Ramos (cell line): ENCODE measurements around the gene ITGB2.

Experiments used
- in situ Hi-C: fragments of 300-500 bp; cut with MboI; formaldehyde crosslinking; loops from one replicate; pipeline ENCODE4 v1.14.3; 2022; ENCODE audit warnings: low sequenced_read_pairs; ENCODE audit not compliant: unreplicated experiment

Gene ITGB2

DNA sequence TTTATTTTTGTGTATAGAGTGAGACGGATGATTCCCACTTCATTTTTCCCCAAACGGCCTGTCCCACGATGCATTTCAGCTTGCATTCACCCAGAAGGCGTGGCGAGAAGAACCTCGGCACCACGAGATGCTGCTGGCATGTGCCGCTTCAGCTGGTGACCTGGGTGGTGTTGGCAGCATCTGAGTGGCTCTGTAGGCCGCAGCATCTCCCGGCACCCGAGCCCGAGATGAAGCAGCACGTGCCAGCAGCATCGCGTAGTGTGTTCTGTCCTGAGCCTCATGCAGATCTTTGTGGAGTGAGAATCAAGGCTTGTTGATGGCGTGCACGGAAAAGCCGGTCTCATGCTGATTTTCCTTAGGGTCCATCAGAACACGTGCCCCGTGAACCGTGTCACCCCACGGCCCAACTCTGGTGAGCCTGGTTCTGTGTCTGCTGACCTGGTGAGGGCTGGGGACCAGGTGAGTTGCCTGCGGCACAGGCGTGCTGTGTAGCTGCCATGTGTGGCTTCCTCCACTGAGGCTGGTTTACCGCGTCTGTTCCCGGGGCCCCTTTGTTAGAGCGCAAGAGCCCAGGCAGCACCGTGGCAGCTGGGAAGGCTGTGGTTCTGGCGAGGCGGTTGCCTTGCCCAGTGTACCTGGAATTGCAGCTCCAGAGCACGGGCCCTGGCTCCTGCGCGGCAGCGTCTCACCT lies 35.8 kb upstream of the ITGB2 start:
- in situ Hi-C loops, result no loop called here

DNA sequence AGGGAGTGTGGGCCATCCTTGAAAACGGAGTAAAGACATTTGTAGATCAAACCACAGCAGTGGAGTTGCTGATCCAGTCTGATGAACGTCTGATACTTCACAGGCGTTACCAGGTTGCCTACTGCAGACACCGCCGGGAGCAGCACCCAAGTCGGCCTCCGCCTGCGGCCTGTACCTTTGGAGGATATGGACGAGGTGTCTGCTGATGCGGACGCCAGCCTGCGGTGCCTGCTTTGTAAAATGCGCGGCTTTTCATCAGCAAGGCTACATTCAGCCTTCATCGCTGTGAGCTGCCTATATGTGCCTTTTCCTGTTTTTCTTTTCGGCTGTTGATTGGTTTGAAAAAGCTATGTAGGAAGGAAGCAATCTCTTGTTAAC lies 35.1 kb upstream of the ITGB2 start:
- in situ Hi-C loops, result no loop called here

DNA sequence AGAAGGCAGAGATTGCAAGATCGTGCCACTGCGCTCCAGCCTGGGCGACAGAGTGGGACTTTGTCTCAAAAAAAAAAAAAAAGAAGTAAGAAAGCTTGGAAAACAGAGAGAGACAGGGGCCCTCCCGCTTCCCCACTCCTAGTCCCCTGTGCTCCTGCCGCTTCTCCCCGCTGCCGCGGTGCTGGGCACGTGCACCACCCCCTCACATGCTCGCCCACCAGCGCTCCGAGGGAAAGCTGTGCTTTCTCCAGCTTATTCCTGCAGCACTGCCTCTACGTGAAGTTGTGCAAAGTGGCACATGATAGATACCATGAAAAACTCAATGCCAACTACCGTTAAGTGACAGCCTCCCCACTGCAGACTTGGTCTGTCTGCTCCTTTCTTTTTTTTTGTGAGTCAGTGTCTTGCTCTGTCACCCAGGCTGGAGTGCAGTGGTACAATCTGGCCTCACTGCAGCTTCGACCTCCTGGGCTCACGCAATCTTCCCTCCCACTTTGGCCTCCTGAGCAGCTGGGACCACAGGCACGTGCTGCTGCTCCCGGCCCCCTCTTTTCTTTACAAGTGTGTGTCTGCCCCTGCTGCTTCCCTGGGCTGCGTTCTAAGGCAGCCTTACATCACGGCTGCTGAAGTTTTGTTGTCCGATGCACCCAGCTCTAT lies 34.6 kb upstream of the ITGB2 start:
- in situ Hi-C loops, result no loop called here

DNA sequence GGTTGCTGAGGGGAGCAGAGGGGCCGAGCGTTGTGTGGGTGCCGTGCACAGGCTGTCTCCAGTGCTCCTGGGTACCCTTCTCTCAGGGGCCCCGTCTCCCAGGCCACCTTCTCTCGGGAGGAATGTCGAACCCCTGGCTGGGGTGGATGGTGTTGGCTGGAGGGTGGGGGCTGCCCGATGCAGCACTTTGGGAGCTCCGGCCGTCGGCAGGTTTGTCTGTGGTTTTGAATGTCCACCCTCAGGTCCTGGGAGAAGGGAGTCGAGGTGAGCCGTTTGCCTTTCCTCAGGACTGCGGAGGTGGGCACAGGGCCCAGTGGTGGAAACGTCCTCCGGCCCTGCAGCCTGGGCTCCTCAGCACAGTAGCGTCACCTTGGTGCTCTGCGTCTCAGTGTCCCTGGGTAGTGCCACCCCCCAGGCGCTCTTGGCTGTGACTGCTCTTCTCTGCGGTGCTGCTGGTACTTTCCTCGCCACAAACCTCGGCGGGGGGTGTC lies 33.6 kb upstream of the ITGB2 start:
- in situ Hi-C loops, result no loop called here

DNA sequence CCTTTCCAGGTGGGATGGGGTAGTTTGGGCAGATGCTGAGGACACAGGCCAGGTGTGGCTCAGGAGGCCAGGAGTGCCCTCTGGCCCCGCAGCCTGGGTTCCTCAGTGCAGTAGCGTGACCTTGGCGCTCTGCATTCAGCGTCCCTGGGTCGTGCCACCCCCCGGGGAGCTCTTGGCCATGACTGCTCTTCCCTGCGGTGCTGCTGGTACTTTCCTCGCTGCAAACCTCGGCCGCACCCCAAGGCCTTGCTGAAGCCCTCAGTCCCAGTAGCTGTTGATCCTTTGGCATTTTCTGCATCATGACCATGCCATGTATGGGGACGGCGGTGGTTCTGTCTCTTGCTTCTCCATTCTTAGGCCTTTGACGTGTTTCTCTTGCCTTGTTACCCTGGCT lies 32.9 kb upstream of the ITGB2 start:
- in situ Hi-C loops, result no loop called here

DNA sequence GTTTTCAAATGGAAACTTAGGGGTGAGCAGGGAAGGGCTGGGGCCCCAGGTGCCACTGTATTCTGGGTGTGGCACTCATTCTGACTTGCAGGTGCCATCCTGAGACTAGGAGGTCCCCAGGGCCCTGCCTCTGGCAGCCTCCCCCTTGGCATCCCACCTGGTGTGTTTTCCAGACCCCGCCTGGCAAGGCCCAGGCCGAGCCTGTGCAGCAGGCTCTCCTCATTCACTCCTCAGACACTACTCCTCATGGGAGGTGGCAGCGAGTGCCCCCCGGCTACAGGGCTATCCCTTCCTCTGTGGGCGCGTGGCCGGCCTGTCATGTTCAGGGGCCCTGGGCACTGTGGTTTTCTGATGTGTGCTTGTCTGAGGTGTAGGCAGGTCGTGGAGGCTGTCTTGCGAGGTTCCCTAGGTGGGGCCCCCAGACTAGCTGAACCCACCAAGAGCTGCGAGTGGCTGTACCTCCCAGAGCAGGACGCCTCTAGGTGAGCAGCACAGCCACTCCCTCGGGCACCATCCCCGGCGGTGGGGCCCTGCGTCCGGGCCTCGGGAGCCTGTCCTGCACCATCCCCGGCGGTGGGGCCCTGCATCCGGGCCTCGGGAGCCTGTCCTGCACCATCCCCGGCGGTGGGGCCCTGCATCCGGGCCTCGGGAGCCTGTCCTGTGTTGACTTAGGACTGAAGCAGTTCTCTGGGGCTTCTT lies 32.4 kb upstream of the ITGB2 start:
- in situ Hi-C loops, result no loop called here

DNA sequence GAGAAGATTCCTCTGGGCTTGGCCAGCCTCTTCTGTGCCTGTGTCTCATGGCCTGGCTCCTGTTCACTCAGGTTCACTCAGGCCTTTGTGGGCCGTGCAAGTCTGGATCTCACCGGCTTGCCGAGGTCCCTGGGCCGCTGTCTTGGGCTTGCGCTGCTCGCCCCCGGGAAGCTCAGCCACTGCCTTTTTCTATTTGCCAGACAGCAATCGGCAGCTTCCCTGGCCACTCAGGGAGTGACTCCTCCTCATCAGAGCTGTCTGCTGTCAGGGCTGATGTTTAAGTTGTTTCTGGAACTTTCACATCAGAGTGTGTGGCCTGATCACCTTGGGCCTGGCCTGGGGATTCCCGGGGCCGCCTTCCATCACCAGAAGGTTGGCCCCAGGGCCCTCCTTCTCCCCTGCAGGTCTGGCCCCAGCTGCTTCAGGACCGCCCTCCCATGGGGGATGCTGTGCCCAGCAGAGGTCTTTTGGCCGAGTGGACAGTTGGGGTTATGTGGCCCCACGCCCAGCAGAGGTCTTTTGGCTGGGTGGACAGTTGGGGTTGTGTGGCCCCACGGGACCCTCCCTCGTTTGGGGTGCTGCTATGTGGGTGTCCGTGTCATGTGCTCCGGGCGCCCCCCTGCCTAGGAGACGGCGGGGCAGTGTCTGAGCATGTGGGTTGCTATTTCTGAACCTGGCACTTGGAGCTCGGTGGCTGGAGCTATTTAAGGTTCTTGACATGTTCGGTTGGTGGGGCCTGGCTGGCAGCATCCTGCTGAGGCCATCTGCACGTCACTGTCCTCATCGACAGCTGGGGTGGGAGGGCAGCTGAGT lies 31.6 kb upstream of the ITGB2 start:
- in situ Hi-C loops, result no loop called here

DNA sequence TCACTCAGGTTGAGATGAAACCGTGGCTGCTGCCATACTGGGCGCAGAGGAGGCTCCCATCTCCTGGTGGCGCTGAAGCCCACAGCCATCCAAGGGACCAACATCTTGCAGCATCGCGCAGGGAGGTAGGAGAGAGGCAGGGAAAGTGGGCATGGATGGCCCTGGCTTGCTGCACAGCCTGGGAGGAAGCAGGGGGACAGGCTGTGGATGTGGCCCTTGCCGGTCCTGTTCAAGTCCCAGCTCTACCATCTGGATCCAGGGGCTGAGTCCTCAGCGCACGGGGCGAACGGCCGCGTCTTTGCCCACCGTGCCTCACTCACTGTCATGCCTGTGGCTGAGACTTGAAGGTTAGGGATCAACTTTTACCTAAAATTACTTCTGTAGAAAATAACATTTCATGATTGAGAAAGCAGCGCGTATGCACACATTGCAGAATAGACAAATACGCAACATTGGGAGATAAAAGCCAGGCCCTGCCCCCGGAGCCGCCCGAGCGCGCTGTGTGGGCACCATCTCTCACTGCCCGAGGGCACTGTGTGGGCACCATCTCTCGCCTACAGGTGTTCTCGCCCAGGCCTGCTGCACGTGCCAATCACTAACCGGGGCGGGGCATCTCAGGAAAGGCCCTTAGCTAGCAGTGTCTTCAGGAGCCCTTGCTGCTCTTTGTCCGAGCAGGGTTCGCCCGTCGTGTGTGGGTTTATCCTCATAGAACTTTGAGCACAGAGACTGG lies 30.7 kb upstream of the ITGB2 start:
- in situ Hi-C loops, result no loop called here

DNA sequence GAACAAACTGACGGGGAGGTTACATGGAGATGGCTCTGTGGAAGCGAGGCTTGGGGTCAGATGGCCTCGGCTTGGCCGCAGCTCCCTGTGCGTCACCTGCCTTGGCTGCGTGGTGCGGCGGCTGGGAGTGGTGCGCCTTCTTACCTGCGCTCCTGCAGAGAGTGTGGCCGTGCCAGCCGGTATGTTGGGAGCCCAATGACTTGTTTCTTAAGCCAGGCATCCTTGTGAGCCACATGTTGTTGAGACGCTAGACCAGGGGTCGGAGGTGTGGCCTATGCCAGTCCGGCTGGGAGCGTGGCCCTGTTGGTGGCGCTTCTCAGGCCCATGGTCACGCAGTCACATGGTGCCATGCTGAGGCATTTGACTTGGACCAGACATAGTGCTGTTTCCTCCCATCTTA lies 29.7 kb upstream of the ITGB2 start:
- in situ Hi-C loops, result no loop called here

DNA sequence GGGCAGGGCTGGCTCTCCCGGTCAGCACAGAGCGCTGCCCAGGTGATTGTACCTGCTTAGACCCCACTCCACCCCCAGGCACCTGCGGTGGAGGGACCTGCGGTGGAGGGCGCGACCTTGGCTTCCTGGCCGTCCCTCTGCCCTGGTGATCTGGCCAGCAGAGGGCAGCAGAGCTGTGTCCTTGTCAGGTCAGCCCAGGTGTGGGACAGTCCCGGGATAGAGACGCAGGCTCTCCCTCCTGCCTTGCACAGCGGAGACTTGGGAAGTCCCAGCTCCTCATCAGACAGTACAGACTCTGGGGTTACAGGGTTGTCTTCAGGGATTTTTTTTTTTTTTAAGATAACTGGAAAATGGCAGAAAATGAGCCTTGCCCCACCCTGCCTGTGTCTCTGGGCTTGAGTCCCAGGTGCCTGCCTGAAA lies 29.1 kb upstream of the ITGB2 start:
- in situ Hi-C loops, result loop anchor here (5.0 kb wide), 1 partner anchor 178 kb away; no protein-coding TSS in a partner anchor

DNA sequence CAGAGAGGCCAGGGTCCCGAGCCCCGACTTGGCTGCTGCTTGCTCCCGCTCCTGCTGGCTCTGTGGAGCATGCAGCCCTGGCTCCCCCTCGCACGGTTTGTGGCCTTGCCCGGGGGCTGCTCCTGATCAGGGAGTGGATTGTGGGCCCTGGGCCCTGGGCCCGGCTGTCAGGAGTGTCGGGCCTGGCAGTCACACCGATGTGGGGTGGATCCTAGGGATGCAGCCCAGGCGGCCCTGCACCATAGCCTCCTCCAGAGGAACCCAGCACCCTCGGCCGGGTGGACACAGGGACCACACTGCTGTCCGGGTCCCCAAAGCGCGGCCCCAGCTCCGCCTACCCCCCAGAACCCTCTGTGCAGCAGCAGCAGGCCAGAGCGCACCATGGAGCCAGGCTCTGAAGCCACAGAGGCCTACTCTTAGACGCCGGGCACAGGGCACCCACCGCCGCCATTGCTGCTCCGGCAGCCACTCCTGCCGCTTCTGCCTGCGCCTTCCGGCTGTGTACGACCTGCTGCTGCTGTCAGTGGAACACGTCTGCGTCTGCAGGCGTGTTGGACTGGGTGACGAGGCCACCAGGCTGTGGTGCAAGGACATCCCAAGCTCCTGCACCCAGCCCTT lies 28.6 kb upstream of the ITGB2 start:
- in situ Hi-C loops, result loop anchor here (5.0 kb wide), 1 partner anchor 178 kb away; no protein-coding TSS in a partner anchor

DNA sequence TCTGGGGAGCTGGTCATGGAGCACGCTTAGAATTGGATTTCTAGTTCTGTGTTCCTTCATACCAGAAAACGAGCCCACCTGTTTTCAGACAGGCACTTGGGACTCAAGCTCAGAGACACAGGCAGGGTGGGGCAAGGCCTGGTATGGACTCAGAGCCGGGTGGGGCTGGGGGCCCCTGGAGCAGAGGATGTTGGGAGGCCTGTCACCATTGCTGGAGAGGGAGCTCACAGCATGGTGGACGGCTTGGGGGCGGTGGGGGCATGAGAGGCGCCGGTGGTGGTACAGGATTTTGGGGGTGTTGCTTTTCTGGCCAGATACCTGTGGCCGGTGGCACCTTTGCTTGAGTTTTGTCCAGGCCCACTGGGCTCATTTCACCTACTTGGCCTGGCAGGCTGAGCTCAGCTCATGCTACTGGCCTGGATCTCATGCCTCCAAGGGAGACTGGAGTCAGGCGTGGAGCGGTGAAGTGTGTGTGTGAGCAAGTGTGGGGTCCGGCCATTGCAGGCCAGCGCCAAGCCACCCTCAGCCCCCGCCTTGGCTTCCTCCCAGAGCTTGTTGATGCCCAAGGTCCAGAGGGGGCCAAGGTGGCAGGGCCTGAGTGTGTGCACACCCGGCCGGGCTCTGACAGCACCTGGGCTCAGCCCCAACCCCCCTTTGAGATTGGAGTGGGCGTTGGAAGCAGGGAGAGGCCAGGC lies 27.9 kb upstream of the ITGB2 start:
- in situ Hi-C loops, result loop anchor here (5.0 kb wide), 1 partner anchor 179 kb away; no protein-coding TSS in a partner anchor

DNA sequence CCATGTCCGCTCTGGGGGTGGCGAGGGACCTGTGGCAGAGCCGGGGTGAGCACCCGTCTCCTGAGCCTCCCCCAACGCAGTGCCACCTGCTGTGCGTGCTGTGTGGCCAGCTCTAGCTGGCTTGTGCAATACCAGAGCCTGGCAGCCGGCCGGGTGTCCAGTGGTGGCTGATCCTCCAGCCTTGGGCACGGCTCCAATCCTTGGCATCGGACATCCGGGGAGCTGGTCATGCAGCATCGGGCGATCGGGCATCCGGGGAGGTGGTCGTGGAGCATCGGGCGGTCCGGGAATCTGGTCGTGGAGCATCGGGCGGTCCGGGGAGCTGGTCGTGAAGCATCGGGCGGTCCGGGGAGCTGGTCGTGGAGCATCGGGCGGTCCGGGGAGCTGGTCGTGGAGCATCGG lies 27.2 kb upstream of the ITGB2 start:
- in situ Hi-C loops, result loop anchor here (5.0 kb wide), 1 partner anchor 179 kb away; no protein-coding TSS in a partner anchor

DNA sequence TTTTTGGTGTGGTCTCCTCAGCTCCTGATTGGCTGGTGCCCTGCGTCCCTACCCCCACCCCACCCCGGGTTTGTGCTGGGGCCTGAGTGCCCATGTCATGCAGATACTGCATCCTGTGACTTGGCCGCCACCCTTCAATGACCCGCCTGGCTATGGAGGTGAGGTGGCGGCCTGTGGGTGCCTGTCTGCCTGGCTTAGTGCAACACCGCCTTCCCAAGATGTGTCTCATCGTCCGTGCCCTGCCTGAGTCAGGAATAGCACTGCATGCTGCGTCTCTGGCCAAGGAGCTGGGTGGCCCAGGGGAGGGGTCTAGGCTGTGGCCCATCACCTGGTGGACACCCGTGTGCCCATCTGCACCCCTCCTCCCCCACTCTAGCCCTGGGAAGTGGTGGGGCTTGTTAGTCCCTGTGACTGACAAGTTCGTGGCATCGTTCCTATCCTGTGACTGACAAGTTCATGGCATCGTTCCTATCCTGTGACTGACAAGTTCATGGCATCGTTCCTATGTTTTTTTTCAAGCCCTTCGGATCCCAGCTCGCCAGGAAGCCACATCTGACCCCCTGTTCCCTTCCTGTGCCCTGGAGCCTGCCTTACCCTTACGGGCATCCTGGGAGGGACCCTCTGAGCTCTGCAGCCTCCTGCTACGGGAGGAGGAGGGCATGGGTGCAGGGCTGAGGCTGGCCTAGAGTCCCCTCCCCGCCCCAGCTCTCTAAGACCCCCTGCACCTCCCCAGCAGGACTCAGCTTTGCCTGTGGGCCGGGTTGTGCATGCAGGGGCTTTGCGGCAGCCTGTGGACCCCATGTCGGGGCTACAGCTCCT lies 26.6 kb upstream of the ITGB2 start:
- in situ Hi-C loops, result loop anchor here (5.0 kb wide), 1 partner anchor 180 kb away; no protein-coding TSS in a partner anchor

DNA sequence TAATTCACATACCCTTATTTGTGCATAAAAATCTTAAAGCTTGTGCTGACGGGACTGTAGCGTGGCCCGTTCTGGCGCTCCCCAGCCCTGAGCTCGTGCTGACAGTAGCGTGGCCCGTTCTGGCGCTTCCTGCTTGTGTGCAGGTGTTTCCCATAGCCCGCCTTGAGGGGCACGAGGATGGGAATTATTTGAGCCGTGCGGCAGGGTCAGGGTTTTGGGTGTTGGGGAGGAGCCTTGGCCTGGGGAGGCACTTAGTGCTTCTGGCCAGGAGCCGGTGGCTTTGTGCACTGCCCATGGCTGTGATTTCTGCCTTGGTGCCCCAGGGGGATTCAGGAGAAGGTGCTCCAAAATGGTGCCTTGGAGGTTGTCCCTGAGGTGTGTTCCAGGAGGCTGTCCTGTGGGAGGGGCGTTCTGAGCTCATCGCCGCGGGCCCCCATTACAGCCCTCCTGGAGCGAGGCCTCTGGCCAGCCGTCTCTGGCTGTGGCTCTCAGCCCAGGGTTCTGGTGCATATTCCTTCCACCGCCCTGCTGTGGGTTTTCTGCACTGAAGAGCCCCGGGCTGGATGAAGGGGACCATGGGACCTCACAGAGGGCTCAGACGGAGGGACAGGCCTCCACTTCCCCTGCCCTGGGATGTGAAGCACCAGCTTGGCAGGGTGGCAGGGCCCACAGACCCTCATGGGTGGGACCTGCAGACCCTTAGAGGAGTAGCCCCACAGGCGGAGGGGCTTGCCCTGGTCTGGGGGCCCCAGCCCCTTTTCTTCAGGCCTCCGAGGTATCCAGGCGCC lies 25.7 kb upstream of the ITGB2 start:
- in situ Hi-C loops, result loop anchor here (5.0 kb wide), 1 partner anchor 181 kb away; no protein-coding TSS in a partner anchor

DNA sequence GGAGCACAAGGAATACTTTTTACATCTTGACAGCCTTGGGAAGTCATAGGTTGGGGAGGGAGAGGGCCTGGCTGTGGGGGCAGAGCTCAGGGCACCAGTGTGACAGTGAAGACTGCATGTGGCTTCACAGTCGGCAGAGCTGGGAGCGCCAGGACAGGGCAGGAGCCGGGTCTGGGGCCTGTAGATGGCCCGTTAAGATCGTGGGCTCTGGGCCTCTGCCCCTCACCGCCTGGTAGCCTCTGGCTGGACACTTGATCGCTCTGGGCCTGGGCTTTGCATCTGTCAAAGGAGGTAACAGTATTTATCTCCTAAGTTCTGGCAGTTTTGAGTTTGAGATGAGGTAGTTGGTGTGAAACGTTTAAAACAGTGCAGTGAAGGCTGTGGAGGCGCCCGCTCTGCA lies 23.9 kb upstream of the ITGB2 start:
- in situ Hi-C loops, result no loop called here
